ENCODE results near the gene PCSK9. TPM values are rescaled to one million over a fixed set of nuclear protein-coding genes. Genes with fewer than 3 reads are reported as not detected.

Gene PCSK9
- polyA plus RNA-seq (2013, experiment 1 of 2; ENCODE audit: insufficient read length), result 3.4 TPM
- polyA plus RNA-seq (2013, experiment 2 of 2; ENCODE audit: insufficient read length), result 3.8 TPM

GRCh38 chr1:55039342-55040082 lies at the start of gene PCSK9:
PCSK9 (plus strand) TSS chr1:55039548; CDS start chr1:55039838, 290 bp downstream.
- no peak for DNase-seq

GRCh38 chr1:54989968-54990810 lies 49.2 kb upstream of the PCSK9 start:
- DNase-seq, result peak; percentile 53

GRCh38 chr1:54990916-54991315 lies 48.4 kb upstream of the PCSK9 start:
- no peak for DNase-seq

GRCh38 chr1:54991939-54992338 lies 47.4 kb upstream of the PCSK9 start:
- DNase-seq, result no peak

GRCh38 chr1:54993140-54993539 lies 46.2 kb upstream of the PCSK9 start:
- DNase-seq, result no peak

GRCh38 chr1:54994355-54994990 lies 44.9 kb upstream of the PCSK9 start:
- no peak for DNase-seq

GRCh38 chr1:54995013-54995760 lies 44.2 kb upstream of the PCSK9 start:
- DNase-seq, result no peak

- no peak for DNase-seq
These were observed 43.5 kb upstream of the PCSK9 start for GRCh38 chr1:54995835-54996234.

GRCh38 chr1:54996359-54996868 lies 42.9 kb upstream of the PCSK9 start:
- DNase-seq, result peak; percentile 61

GRCh38 chr1:54996869-54997710 lies 42.3 kb upstream of the PCSK9 start:
- DNase-seq, result peak; percentile 6

- DNase-seq, result no peak
These were observed 41.7 kb upstream of the PCSK9 start for GRCh38 chr1:54997711-54997986.

- DNase-seq, result no peak
These were observed 41.2 kb upstream of the PCSK9 start for GRCh38 chr1:54998100-54998499.

- no peak for DNase-seq
These were observed 40.7 kb upstream of the PCSK9 start, which contains the start of gene BSND for GRCh38 chr1:54998677-54999076. BSND (plus strand) TSS chr1:54998933; CDS start chr1:54999187, 254 bp downstream.

- no peak for DNase-seq
These were observed 39.0 kb upstream of the PCSK9 start for GRCh38 chr1:55000110-55001085.

- no peak for DNase-seq
These were observed 38.0 kb upstream of the PCSK9 start for GRCh38 chr1:55001311-55001710.

- DNase-seq, result no peak
These were observed 36.7 kb upstream of the PCSK9 start for GRCh38 chr1:55002686-55003085.

- DNase-seq, result no peak
These were observed 33.8 kb upstream of the PCSK9 start for GRCh38 chr1:55005351-55006140.

GRCh38 chr1:55006931-55007330 lies 32.4 kb upstream of the PCSK9 start:
- no peak for DNase-seq

GRCh38 chr1:55007625-55008024 lies 31.7 kb upstream of the PCSK9 start:
- peak; percentile 76 for DNase-seq

Data from fibroblast of skin of abdomen (primary cell).